Epithelial cell of proximal tubule (primary cell): ENCODE results near the gene SOSTDC1. TPM values are rescaled to one million over a fixed set of nuclear protein-coding genes. Genes with fewer than 3 reads are reported as not detected.
"Not testable (repeated sequence)": the region's sequence is repeated elsewhere in the genome, so short reads cannot be mapped to it uniquely, and the experiment has no call there.

Experiments
- DNase-seq: peaks from one replicate; pipeline ENCODE4 v3.0.0-alpha.2; 2011; ENCODE audit warnings: low read depth
- H3K4me3 ChIP-seq: 2 replicates; pipeline ENCODE4 v1.5.1; 2011; ENCODE audit warnings: low read depth, mild to moderate bottlenecking, low read length
- total RNA-seq: library from RNA; depleted of rRNA; stranded (reverse); fragments of >200 nt; gene quantifications from 2 replicates; pipeline ENCODE4 v1.2.3, GENCODE V29; 2015
- TF ChIP-seq, protein P1 (sequence below): conservative IDR thresholded peaks from 2 replicates; pipeline ENCODE4 v1.5.1; 2012; ENCODE audit warnings: low read depth, mild to moderate bottlenecking, low read length

The SOSTDC1 gene
- total RNA-seq, 1 donor from 2014 or later, result not detected

DNA sequence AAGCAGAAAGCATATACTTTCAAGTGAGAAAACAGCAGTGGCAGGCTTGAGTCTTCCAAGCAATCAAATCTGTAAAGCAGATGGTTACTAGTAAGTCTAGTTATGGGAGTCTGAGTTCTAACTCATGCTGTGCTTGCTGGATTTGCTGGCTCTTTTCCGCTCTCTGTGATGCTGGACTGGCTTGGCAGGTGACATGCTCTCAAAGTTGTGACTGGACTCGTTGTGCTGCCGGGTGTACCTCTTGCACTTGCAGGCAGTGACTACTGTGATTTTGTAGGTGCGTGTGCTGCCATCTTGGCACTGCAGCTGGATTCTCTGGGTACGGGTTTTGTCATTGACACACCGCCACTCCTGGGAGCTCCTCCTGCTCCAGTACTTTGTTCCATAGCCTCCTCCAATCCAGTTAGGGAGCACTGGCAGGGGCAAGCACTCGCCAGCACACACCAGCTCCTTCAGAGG, 3.1 kb downstream of the SOSTDC1 start:
- H3K4me3 ChIP-seq, result no peak overlapping the region
- TF ChIP-seq, protein P1, sequence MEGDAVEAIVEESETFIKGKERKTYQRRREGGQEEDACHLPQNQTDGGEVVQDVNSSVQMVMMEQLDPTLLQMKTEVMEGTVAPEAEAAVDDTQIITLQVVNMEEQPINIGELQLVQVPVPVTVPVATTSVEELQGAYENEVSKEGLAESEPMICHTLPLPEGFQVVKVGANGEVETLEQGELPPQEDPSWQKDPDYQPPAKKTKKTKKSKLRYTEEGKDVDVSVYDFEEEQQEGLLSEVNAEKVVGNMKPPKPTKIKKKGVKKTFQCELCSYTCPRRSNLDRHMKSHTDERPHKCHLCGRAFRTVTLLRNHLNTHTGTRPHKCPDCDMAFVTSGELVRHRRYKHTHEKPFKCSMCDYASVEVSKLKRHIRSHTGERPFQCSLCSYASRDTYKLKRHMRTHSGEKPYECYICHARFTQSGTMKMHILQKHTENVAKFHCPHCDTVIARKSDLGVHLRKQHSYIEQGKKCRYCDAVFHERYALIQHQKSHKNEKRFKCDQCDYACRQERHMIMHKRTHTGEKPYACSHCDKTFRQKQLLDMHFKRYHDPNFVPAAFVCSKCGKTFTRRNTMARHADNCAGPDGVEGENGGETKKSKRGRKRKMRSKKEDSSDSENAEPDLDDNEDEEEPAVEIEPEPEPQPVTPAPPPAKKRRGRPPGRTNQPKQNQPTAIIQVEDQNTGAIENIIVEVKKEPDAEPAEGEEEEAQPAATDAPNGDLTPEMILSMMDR, result no peak
- no peak for DNase-seq

DNA sequence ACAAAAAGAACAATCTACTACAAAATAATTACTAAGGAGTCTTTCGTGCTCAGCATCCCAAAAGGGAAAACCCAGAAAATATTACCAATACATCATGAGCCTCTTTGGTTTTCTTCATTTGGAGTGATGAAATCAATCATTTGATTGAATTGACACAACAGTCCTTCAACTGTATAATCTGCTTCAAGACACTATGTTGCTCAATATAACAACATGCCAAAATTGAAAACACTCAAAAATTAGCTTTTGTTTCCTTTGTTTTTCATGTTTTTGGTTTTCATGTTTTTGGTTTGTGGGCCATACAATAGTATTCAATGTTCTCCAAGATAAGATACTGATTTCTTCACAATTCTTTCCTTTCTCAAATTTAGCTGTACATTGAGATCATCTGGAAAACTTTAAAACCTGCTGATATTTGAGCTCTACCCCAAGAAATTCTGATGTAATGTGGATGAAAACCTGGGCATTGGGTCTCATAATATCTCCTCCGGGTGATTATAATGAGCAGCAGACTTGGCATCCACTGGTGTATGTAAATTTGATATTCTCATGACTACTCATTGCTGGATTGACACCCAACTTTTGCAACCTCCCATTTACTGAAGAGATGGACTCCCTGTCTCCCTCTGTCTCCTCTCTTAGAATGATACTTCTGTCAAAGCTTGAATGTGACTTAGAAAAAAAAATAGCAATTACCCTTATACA, 4.6 kb downstream of the SOSTDC1 start:
- no peak for DNase-seq
- TF ChIP-seq, protein P1, result no peak
- H3K4me3 ChIP-seq, result no peak overlapping the region

DNA sequence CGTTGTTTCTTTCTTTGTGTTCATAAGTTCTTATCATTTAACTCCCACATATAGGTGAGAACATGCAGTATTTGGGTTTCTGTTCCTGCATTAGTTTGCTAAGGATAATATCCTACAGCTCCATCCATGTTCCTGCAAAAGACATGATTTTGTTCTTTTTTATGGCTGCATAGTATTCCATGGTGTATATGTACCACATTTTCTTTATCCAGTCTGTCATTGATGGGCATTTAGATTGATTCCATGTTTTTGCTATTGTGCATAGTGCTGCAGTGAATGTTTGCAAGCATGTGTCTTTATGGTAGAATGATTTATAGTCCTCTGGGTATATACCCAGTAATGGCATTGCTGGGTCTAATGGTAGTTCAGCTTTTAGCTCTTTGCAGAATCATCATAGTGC, 9.2 kb downstream of the SOSTDC1 start:
- not testable (repeated sequence) for DNase-seq, H3K4me3 ChIP-seq

DNA sequence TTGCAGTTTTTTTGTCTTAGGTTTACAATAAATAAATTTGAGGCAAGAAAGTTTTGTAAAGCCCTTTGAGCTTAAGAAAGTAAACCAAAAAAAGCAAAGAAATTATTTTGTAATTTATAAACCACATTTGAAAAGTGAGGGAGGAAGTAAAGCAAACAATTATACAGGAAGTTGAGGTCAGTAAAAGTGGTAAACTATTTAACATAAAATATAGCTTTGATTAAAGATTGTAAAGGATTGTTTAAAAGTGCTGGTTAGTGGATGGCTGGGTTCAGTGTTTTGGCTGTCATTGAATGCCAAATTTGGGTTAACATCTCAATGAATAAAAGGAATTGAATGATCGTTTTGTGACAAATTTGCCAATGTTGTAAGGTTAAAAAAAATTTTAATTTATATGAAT, 9.9 kb downstream of the SOSTDC1 start:
- DNase-seq, result no peak
- TF ChIP-seq, protein P1, result no peak
- no peak overlapping the region for H3K4me3 ChIP-seq

DNA sequence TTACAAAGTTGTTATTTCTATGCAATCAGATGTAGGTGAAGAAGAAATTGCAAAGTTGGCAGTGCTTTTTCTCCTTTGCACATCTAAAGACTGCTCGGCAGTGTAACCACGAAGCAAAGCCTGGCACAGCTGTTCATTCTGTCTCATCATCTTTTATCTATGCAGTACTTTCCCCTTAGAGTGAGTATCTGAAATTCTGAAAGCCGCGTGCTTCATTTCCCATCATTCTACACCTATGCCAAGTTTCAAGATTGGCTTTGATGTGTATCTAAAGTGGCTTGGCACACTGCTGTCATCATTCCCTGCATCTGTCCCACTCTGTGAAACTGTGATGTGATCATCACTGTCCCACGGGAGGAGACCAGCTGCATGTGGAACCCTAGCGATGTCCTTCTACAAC, 15.2 kb downstream of the SOSTDC1 start:
- no peak overlapping the region for H3K4me3 ChIP-seq
- TF ChIP-seq, protein P1, result no peak
- no peak for DNase-seq

DNA sequence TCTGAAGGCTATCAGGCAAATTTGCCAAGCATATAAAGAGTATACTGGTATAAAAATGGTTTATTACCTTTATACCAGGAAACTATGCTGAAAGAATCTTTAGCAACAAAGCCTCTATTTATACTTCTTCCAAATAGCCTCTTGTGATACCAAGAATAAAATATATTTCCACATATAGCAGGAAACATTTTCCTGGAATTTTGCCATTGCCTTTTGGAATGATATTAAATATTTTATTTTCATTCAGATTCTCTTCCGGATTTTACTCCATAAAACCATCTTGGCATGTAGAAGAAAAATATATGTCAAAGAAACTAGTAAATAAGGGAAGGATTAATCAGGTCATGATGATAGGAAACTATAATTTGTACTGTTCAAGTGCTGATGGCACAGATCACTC, 17.7 kb downstream of the SOSTDC1 start:
- no peak for DNase-seq
- TF ChIP-seq, protein P1, result no peak
- H3K4me3 ChIP-seq, result no peak overlapping the region

DNA sequence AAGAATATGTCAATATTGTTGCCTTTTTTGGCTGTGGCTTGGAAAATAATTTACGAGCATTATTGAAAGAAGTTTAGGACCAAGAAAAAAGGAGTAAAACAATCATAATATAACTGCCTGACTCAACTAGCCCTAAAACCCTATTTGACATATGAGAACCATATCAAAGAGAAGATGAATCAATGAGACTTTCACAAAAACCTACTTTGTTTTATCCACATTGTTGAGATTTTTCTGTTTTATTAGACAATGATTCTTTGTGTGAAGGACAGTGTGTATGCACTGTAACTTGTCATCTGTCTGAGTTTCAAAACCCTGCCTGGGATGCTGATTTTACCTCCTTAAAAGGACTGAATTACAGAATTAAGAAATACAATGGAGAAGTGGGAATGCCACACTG, 19.0 kb downstream of the SOSTDC1 start:
- TF ChIP-seq, protein P1, result no peak
- H3K4me3 ChIP-seq, result no peak overlapping the region
- DNase-seq, result no peak

DNA sequence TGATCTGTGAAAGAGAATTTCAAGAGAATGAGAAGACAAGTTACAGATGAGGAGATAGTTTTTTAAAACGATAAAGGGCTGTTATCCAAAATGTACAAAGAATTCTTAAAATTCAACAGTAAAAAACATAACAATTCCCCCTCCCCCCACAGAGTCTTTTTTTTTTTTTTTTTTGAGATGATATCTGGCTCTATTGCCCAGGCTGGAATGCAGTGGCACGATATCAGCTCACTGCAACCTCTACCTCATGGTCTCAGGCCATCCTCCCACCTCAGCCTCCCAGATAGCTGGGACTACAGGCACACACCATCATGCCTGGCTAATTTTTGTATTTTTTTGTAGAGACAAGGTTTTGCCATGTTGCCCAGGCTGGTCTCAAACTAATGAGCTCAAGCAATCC, 21.7 kb downstream of the SOSTDC1 start:
- H3K4me3 ChIP-seq, DNase-seq: not testable (repeated sequence)
